Measurements from ENCODE around the gene COX4I2. TPM values are rescaled to one million over a fixed set of nuclear protein-coding genes. Genes with fewer than 3 reads are reported as not detected.
"Not testable (repeated sequence)": the region's sequence is repeated elsewhere in the genome, so short reads cannot be mapped to it uniquely, and the experiment has no call there.

COX4I2 gene
- total and polyA plus RNA-seq, 3 experiments from 2014 or later: not detected

DNA sequence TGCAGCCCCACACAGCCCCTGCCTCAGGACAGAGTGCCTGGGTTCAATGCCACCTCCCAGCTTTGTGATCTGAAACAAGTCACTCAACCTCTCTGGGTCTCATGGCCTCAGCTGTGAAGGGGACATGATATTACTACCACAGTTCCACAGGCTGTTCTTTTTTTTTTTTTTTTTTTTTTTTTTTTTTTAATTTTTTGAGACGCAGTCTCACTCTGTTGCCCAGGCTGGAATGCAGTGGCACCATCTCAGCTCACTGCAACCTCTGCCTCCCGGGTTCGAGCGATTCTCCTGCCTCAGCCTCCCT lies 41.3 kb upstream of the COX4I2 start:
- H3K27ac Mint-ChIP-seq; H3K36me3 ChIP-seq (ENCODE audit: insufficient read depth, low read length); H3K9me3 ChIP-seq (ENCODE audit: low read length); H3K9me3 Mint-ChIP-seq; H3K27me3 ChIP-seq (ENCODE audit: insufficient read depth, low read length, poor library complexity, severe bottlenecking); POLR2A ChIA-PET; H3K27me3 Mint-ChIP-seq; DNase-seq; H3K4me3 Mint-ChIP-seq; H3K4me1 Mint-ChIP-seq; H3K36me3 Mint-ChIP-seq; H3K4me3 ChIP-seq (ENCODE audit: low read length); H3K4me1 ChIP-seq (ENCODE audit: insufficient read depth, low read length): not testable (repeated sequence)
- CTCF ChIA-PET: interaction anchor here (1.4 to 23.1 kb wide), 2 partner anchors 16 to 31 kb away, joined by 3 to 887 read pairs; no protein-coding TSS in a partner anchor
- H3K27ac ChIP-seq (ENCODE audit: low read depth, low read length): peak overlapping the region; percentile 59

DNA sequence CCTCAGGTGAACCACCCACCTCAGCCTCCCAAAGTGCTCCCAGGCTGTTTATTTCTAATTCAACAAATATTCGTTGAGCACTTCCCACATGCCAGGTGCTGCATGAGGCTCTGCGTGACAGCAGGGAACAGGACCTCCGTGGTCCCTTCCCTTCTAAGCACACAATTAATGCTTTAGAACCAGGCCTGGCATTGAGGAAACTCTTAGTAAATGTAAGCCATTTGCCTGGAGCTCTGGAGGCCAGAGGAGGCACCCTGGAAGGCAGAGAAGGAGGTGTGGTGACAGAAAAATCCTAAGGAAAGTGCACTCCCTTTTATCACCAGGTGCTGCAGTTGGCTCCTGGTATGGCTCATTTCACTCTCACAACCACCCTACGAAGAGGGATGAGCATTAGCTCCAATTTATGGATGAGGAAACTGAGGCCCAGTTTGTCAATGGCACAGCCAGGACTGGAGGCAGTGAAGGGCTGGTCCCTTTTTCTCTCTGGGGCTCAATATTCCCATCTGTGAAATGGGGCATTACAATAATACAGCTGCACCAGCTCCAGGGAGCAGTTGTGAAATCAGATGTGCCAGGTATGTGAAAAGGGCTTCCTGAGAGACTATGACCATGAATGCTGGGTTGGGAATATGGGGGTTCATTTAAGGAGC lies 40.8 kb upstream of the COX4I2 start:
- POLR2A ChIA-PET: no interaction called here
- Mint-ChIP-seq H3K9me3 (no peaks in the 10 kb centered on the region), H3K4me1 (no peaks in the 10 kb centered on the region), H3K36me3 (no peaks in the 10 kb centered on the region), H3K27ac (no peak overlapping the region), H3K4me3 (no peak overlapping the region), H3K27me3 (peaks cover 6 to 9% of the 10 kb centered on the region in 2 donors)
- CTCF ChIA-PET: interaction anchor here (1.4 to 23.1 kb wide), 2 partner anchors 16 to 31 kb away, joined by 3 to 887 read pairs; no protein-coding TSS in a partner anchor
- Histone ChIP-seq H3K27me3 (ENCODE audit: insufficient read depth, low read length, poor library complexity, severe bottlenecking) (no peaks in the 10 kb centered on the region), H3K27ac (ENCODE audit: low read depth, low read length) (peak overlapping the region; percentile 16), H3K36me3 (ENCODE audit: insufficient read depth, low read length) (no peaks in the 10 kb centered on the region), H3K4me1 (ENCODE audit: insufficient read depth, low read length) (no peaks in the 10 kb centered on the region), H3K9me3 (ENCODE audit: low read length) (no peaks in the 10 kb centered on the region), H3K4me3 (ENCODE audit: low read length) (no peak overlapping the region)
- no peak for DNase-seq

DNA sequence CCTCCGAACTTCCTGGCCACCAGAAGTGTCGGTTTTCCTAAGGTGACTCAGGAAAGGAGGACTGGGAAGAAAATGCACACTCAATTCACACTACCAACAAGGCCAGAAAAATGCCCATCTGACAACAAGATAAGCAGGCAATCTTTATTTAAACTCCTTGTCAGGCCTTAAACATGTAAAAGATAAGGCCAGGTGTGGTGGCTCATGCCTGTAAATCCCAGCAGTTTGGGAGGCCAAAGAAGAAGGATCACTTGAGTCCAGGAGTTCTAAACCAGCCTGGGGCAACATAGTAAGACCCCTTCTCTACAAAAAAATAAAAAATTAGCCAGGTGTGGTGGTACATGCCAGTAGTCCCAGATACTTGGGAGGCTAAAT lies 40.2 kb upstream of the COX4I2 start:
- H3K27me3 ChIP-seq (ENCODE audit: insufficient read depth, low read length, poor library complexity, severe bottlenecking): no peaks in the 10 kb centered on the region
- POLR2A ChIA-PET: no interaction called here
- CTCF ChIA-PET: interaction anchor here (23.1 kb wide), 1 partner anchor 32 kb away, joined by 887 read pairs; no protein-coding TSS in a partner anchor
- no peaks in the 10 kb centered on the region for H3K36me3 ChIP-seq (ENCODE audit: insufficient read depth, low read length)
- DNase-seq: no peak
- no peak overlapping the region for H3K27ac ChIP-seq (ENCODE audit: low read depth, low read length)
- Mint-ChIP-seq H3K4me1 (peaks cover under 1 to 2% (median under 1%) of the 10 kb centered on the region in 3 donors), H3K4me3 (no peak overlapping the region), H3K27ac (no peak overlapping the region), H3K27me3 (peaks cover 8 to 9% of the 10 kb centered on the region in 2 donors), H3K36me3 (no peaks in the 10 kb centered on the region), H3K9me3 (no peaks in the 10 kb centered on the region)
- H3K4me3 ChIP-seq (ENCODE audit: low read length): no peak overlapping the region
- H3K4me1 ChIP-seq (ENCODE audit: insufficient read depth, low read length): no peaks in the 10 kb centered on the region
- H3K9me3 ChIP-seq (ENCODE audit: low read length): no peaks in the 10 kb centered on the region

DNA sequence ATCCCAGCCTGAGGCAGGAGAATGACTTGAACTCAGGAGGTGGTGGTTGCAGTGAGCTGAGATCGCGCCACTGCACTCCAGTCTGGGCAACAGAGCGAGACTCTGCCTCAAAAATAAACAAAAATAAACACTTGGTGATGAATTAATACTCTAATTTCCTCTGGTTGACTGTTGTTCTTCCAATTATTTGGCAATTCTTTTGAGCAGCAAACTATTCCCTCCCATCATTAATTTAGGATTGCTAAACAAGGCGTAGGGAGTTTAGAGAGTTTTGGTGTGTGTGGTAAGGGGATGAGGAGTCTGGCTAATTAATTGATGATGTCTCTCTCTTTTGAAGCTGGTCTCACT lies 35.3 kb upstream of the COX4I2 start:
- ChIA-PET POLR2A (interaction anchor here (1.4 kb wide), 1 partner anchor 30 kb away, joined by 5 read pairs; no protein-coding TSS in a partner anchor), CTCF (interaction anchor here (0.7 to 23.1 kb wide), 3 partner anchors 10 to 59 kb away, joined by 3 to 887 read pairs (median 47); no protein-coding TSS in a partner anchor)
- Mint-ChIP-seq H3K9me3 (no peaks in the 10 kb centered on the region), H3K4me1 (peaks cover 26 to 37% (median 28%) of the 10 kb centered on the region in 3 donors), H3K27ac (peak overlapping the region in 4 of 8 donors; percentile 13 to 57 (median 45)), H3K36me3 (peaks cover 0 to 3% (median 0%) of the 10 kb centered on the region in 3 donors), H3K27me3 (peaks cover 23 to 36% of the 10 kb centered on the region in 2 donors), H3K4me3 (peak overlapping the region in 5 of 7 donors; percentile 40 to 73 (median 60))
- Histone ChIP-seq H3K4me3 (ENCODE audit: low read length) (no peak overlapping the region), H3K9me3 (ENCODE audit: low read length) (no peaks in the 10 kb centered on the region), H3K27me3 (ENCODE audit: insufficient read depth, low read length, poor library complexity, severe bottlenecking) (peaks cover 17% of the 10 kb centered on the region), H3K4me1 (ENCODE audit: insufficient read depth, low read length) (peaks cover 16% of the 10 kb centered on the region), H3K27ac (ENCODE audit: low read depth, low read length) (no peak overlapping the region), H3K36me3 (ENCODE audit: insufficient read depth, low read length) (no peaks in the 10 kb centered on the region)
- DNase-seq: no peak

DNA sequence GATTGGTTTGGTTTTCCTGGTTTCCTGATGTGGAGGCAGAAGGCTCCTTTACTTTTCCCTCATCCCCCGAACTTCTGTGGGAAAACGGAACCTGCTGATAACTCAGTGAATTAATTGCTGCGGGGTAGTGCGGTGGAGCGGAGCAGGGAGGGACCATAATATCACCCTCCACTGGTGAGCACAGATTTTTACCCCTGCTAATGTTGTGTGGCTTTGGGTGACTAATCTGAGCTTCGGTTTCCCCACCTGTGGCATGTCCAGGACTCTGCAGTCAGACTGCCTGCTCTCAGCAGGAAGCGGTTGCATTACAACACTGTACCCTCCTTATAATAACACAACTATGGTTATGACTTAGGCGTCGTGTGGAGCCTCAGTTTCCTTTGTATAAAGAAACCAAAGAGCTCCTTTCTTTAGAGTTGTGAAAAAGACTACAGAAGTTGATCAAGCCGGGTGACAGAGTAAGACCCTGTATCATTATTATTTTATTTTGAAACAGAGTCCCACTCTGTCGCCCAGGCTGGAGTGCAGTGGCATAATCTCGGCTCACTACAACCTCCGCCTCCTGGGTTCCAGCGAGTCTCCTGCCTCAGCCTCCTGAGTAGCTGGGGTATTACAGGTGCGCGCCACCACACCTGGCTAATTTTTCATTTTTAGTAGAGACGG lies 34.8 kb upstream of the COX4I2 start:
- H3K4me1 Mint-ChIP-seq: peaks cover 26 to 37% (median 28%) of the 10 kb centered on the region in 3 donors
- H3K9me3 Mint-ChIP-seq: no peaks in the 10 kb centered on the region
- peaks cover 16% of the 10 kb centered on the region for H3K4me1 ChIP-seq (ENCODE audit: insufficient read depth, low read length)
- ChIA-PET POLR2A (interaction anchor here (0.6 to 1.4 kb wide), 2 partner anchors 30 to 32 kb away, joined by 3 to 5 read pairs; no protein-coding TSS in a partner anchor), CTCF (interaction anchor here (0.7 to 23.1 kb wide), 4 partner anchors 10 to 121 kb away, joined by 3 to 887 read pairs (median 26); no protein-coding TSS in a partner anchor)
- H3K4me3 Mint-ChIP-seq: peak overlapping the region; percentile 33 to 81 (median 60)
- H3K36me3 Mint-ChIP-seq: peaks cover 0 to 3% (median 0%) of the 10 kb centered on the region in 3 donors
- no peaks in the 10 kb centered on the region for H3K9me3 ChIP-seq (ENCODE audit: low read length)
- H3K27ac Mint-ChIP-seq: peak overlapping the region in 7 of 8 donors; percentile 41 to 85 (median 63)
- H3K27me3 Mint-ChIP-seq: peaks cover 28 to 41% of the 10 kb centered on the region in 2 donors
- peaks cover 17% of the 10 kb centered on the region for H3K27me3 ChIP-seq (ENCODE audit: insufficient read depth, low read length, poor library complexity, severe bottlenecking)
- no peak overlapping the region for H3K27ac ChIP-seq (ENCODE audit: low read depth, low read length)
- peak in 4 of 5 donors; percentile 21 to 75 (median 36) for DNase-seq
- H3K36me3 ChIP-seq (ENCODE audit: insufficient read depth, low read length): no peaks in the 10 kb centered on the region
- H3K4me3 ChIP-seq (ENCODE audit: low read length): no peak overlapping the region

DNA sequence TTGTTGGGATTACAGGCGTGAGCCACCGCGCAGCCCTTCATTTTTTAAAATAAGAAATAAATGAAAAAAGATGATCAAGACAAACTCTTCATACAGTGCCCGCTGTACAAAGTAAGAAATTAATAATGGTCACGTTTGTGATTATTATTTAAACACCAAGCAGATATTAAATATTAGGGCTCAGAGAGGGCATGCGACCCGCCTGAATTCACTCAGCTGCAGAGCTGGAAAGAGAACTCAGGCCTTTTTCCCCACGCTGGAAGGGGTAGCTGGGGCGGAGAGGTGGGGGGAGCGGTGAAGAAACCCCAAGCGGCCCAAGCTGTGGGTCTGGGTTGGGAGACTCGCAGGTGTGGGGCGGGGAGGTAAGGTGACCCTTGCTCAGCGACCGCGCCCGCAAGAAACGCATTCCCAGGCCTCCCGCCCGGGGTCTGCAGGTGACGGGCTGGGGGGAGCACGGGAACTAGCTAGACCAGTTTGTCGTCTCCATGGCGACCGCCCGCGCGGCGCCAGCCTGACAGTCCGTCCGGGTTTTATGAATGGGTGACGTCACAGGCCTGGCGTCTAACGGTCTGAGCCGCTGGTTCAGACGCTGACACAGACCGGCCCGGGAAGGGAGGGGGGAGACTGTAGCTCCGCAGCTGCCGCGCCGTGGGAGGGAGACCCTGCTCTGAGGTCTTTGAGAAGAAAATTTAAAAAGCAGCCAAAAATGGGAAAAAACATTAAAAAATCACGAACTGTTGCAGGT lies 33.7 kb upstream of the COX4I2 start:
- peaks cover 26 to 37% (median 28%) of the 10 kb centered on the region in 3 donors for H3K4me1 Mint-ChIP-seq
- H3K27me3 Mint-ChIP-seq: peaks cover 29 to 48% of the 10 kb centered on the region in 2 donors
- CTCF ChIA-PET: interaction anchor here (1.0 to 23.1 kb wide), 4 partner anchors 9 to 120 kb away, joined by 3 to 887 read pairs (median 26); no protein-coding TSS in a partner anchor
- H3K4me3 Mint-ChIP-seq: peak overlapping the region; percentile 85 to 98 (median 90)
- POLR2A ChIA-PET: interaction anchor here (0.6 to 2.2 kb wide), 4 partner anchors 9 to 33 kb away, joined by 3 to 15 read pairs (median 3); no protein-coding TSS in a partner anchor
- peak; percentile 60 to 89 (median 77) for DNase-seq
- Histone ChIP-seq H3K27ac (ENCODE audit: low read depth, low read length) (peak overlapping the region; percentile 71), H3K36me3 (ENCODE audit: insufficient read depth, low read length) (no peaks in the 10 kb centered on the region), H3K27me3 (ENCODE audit: insufficient read depth, low read length, poor library complexity, severe bottlenecking) (peaks cover 18% of the 10 kb centered on the region), H3K9me3 (ENCODE audit: low read length) (no peaks in the 10 kb centered on the region), H3K4me1 (ENCODE audit: insufficient read depth, low read length) (peaks cover 16% of the 10 kb centered on the region), H3K4me3 (ENCODE audit: low read length) (peak overlapping the region; percentile 82)
- peaks cover 0 to 3% (median 0%) of the 10 kb centered on the region in 3 donors for H3K36me3 Mint-ChIP-seq
- H3K9me3 Mint-ChIP-seq: no peaks in the 10 kb centered on the region
- peak overlapping the region in 7 of 8 donors; percentile 72 to 95 (median 89) for H3K27ac Mint-ChIP-seq

DNA sequence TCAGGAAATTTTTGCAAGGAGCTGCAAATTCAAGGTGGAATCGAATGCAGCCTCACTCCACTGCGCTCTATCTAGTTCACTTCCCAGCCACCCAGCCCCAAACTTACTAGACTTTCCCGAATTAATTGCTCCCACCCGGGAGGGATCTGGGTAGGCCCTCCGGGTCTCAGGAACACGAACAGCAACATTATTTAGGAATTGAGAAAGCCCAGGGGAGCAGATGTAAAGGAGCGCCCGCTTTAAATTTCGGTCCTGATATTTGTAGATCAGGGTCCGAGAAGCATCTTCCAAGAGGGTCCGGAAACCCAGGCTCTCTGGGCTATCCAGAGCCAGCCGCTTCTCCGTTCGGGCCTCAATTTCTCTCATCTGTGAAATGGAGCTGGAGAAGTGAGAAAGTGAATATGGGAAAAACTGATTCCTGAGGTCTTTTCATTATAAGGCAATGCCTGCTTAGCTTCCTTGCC lies 33.1 kb upstream of the COX4I2 start:
- peak overlapping the region in 7 of 8 donors; percentile 78 to 95 (median 89) for H3K27ac Mint-ChIP-seq
- H3K36me3 Mint-ChIP-seq: peaks cover 0 to 3% (median 0%) of the 10 kb centered on the region in 3 donors

More for the DNA sequence above, 33.1 kb upstream of the COX4I2 start:
- no peaks in the 10 kb centered on the region for H3K36me3 ChIP-seq (ENCODE audit: insufficient read depth, low read length)
- no peaks in the 10 kb centered on the region for H3K9me3 Mint-ChIP-seq
- peak overlapping the region; percentile 82 for H3K4me3 ChIP-seq (ENCODE audit: low read length)
- H3K27me3 Mint-ChIP-seq: peaks cover 29 to 48% of the 10 kb centered on the region in 2 donors
- POLR2A ChIA-PET: interaction anchor here (1.2 to 2.2 kb wide), 3 partner anchors 8 to 32 kb away, joined by 3 to 15 read pairs (median 3); no protein-coding TSS in a partner anchor
- no peaks in the 10 kb centered on the region for H3K9me3 ChIP-seq (ENCODE audit: low read length)
- DNase-seq: no peak
- peaks cover 20% of the 10 kb centered on the region for H3K27me3 ChIP-seq (ENCODE audit: insufficient read depth, low read length, poor library complexity, severe bottlenecking)
- peak overlapping the region; percentile 85 to 98 (median 90) for H3K4me3 Mint-ChIP-seq
- H3K4me1 ChIP-seq (ENCODE audit: insufficient read depth, low read length): peaks cover 16% of the 10 kb centered on the region
- peaks cover 26 to 37% (median 28%) of the 10 kb centered on the region in 3 donors for H3K4me1 Mint-ChIP-seq
- CTCF ChIA-PET: interaction anchor here (1.0 to 23.1 kb wide), 3 partner anchors 8 to 119 kb away, joined by 3 to 887 read pairs (median 47); no protein-coding TSS in a partner anchor
- peak overlapping the region; percentile 71 for H3K27ac ChIP-seq (ENCODE audit: low read depth, low read length)

Measured in CD8-positive, alpha-beta memory T cell (primary cell).